Upper lobe of left lung (tissue), 6 donors: ENCODE results near the gene LYPD3. TPM values are rescaled to one million over a fixed set of nuclear protein-coding genes. Genes with fewer than 3 reads are reported as not detected.

Source experiments
- ATAC-seq, 2 donors: fragments of 200-7000 bp; cut with Tn5 transposase; one replicate each; pipeline ENCODE4 v1.9.1; 2022; ENCODE audit warnings: mild to moderate bottlenecking in 2 of 2, moderate library complexity in 2 of 2; ENCODE audit not compliant: low FRiP score in 2 of 2
- DNase-seq, 2 donors: peaks; one replicate each; pipeline ENCODE4 v3.0.0-alpha.2; 2019 to 2020
- H3K27ac ChIP-seq, 4 donors: fragments of 200-600 bp; sonication (generic); one replicate each; pipeline ENCODE4 v1.5.1; 2016 to 2019
- H3K27me3 ChIP-seq, 4 donors: fragments of 200-600 bp; sonication (generic); one replicate each; pipeline ENCODE4 v1.5.1; 2017 to 2019
- H3K36me3 ChIP-seq, 4 donors: fragments of 200-600 bp; sonication (generic); one replicate each; pipeline ENCODE4 v1.5.1; 2016 to 2019
- H3K4me1 ChIP-seq, 4 donors: fragments of 200-600 bp; sonication (generic); one replicate each; pipeline ENCODE4 v1.5.1; 2018 to 2019
- H3K4me3 ChIP-seq, 4 donors: fragments of 200-600 bp; sonication (generic); one replicate each; pipeline ENCODE4 v1.5.1; 2017 to 2019; ENCODE audit warnings: mild to moderate bottlenecking in 2 of 4, moderate library complexity in 1 of 4
- H3K9me3 ChIP-seq, 4 donors: fragments of 200-600 bp; sonication (generic); one replicate each; pipeline ENCODE4 v1.5.1; 2018 to 2019
- EP300 ChIP-seq, 4 donors: sonication (generic); formaldehyde crosslinking; IDR thresholded peaks; one replicate each; pipeline ENCODE4 v1.5.1; 2017; ENCODE audit warnings: antibody characterized with exemption in 4 of 4, control low read depth in 2 of 4
- POLR2A ChIP-seq, 4 donors: fragments of 450-650 bp; IDR thresholded peaks; one replicate each; pipeline ENCODE4 v1.5.1; 2016 to 2017; ENCODE audit warnings: antibody characterized with exemption in 4 of 4, mild to moderate bottlenecking in 2 of 4
- POLR2AphosphoS5 ChIP-seq, 2 donors: sonication (generic); formaldehyde crosslinking; IDR thresholded peaks; one replicate each; pipeline ENCODE4 v1.5.1; 2017; ENCODE audit warnings: antibody characterized with exemption in 2 of 2
- WGBS, 2 donors: methylation state at CpG; one replicate each; pipeline ENCODE4 v1.1.5; 2017 to 2018; 5-methylcytosine and 5-hydroxymethylcytosine counted together
- total RNA-seq, 6 donors: library from RNA; depleted of rRNA in 4 of 6; stranded (reverse); fragments of >200 nt in 4 of 6; gene quantifications; one replicate each; pipeline versions ENCODE4 v1.1.0 to v1.2.1, GENCODE V29; 2016 to 2021
- TF ChIP-seq, protein P1 (sequence below), 6 experiments: fragments of 450-650 bp in 4 of 6; fragments of 200-600 bp in 2 of 6; sonication (generic) in 2 of 6; IDR thresholded peaks; one replicate each; pipeline ENCODE4 v1.5.1; 2016 to 2019; ENCODE audit warnings: antibody characterized with exemption in 6 of 6
- donor health status: DM: no; HTN: no; CAD: no; lungs with moderate emphysema.
- donor health status: DM: no; HTN: yes; CAD: no; lungs with severe emphysema.

Gene LYPD3
- total RNA-seq, 6 donors from 2014 or later, result 0.29 to 13.6 (median 0.39) TPM; not detected in 1

GRCh38 chr19:43414554-43414953 lies 50.9 kb downstream of the LYPD3 start, which contains the start of gene TEX101:
Gene TEX101 (plus strand): TSS chr19:43414890. CDS start chr19:43415920, 1,030 bp downstream.
- ATAC-seq, result no peak
- WGBS, 2 donors, result 95 to 96% methylated on average over 21 of the region's 21 CpGs
- no peaks in the 10 kb centered on the region for H3K4me1 ChIP-seq
- H3K36me3 ChIP-seq, result no peaks in the 10 kb centered on the region
- H3K9me3 ChIP-seq, result no peaks in the 10 kb centered on the region
- H3K27ac ChIP-seq, result no peak within 1 kb of the TSS
- TF ChIP-seq POLR2AphosphoS5 (IDR thresholded peaks at IDR 0.05), result no peak
- TF ChIP-seq, protein P1, sequence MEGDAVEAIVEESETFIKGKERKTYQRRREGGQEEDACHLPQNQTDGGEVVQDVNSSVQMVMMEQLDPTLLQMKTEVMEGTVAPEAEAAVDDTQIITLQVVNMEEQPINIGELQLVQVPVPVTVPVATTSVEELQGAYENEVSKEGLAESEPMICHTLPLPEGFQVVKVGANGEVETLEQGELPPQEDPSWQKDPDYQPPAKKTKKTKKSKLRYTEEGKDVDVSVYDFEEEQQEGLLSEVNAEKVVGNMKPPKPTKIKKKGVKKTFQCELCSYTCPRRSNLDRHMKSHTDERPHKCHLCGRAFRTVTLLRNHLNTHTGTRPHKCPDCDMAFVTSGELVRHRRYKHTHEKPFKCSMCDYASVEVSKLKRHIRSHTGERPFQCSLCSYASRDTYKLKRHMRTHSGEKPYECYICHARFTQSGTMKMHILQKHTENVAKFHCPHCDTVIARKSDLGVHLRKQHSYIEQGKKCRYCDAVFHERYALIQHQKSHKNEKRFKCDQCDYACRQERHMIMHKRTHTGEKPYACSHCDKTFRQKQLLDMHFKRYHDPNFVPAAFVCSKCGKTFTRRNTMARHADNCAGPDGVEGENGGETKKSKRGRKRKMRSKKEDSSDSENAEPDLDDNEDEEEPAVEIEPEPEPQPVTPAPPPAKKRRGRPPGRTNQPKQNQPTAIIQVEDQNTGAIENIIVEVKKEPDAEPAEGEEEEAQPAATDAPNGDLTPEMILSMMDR (IDR thresholded peaks at IDR 0.05), result no peak
- no peak for TF ChIP-seq POLR2A (IDR thresholded peaks at IDR 0.05)
- TF ChIP-seq EP300 (IDR thresholded peaks at IDR 0.05), result no peak
- H3K27me3 ChIP-seq, result no peaks in the 10 kb centered on the region
- DNase-seq, result peak in 1 of 2 donors; percentile 29
- H3K4me3 ChIP-seq, result no peak within 1 kb of the TSS

GRCh38 chr19:43412441-43412840 lies 53.0 kb downstream of the LYPD3 start:
- no peak overlapping the region for H3K4me3 ChIP-seq
- no peaks in the 10 kb centered on the region for H3K4me1 ChIP-seq
- ATAC-seq (no peak), DNase-seq (no peak)
- H3K27me3 ChIP-seq, result no peaks in the 10 kb centered on the region
- no peaks in the 10 kb centered on the region for H3K36me3 ChIP-seq
- TF ChIP-seq POLR2AphosphoS5 (IDR thresholded peaks at IDR 0.05), result no peak
- no peak for TF ChIP-seq EP300 (IDR thresholded peaks at IDR 0.05)
- no peak for TF ChIP-seq POLR2A (IDR thresholded peaks at IDR 0.05)
- TF ChIP-seq, protein P1 (IDR thresholded peaks at IDR 0.05), result no peak
- 83 to 86% methylated on average over 6 of the region's 6 CpGs for WGBS, 2 donors
- no peaks in the 10 kb centered on the region for H3K9me3 ChIP-seq
- H3K27ac ChIP-seq, result no peak overlapping the region

Other genes with a start within 250 kb of the LYPD3 start
- not detected for gene PSG9, start 196.1 kb downstream of the LYPD3 start, total RNA-seq
- 10 to 100 TPM in 3 of 6 donors, 1 to 10 TPM in 3; 5.8 to 38.8 (median 9.6) TPM for gene CD177, start 111.9 kb downstream of the LYPD3 start, total RNA-seq
- gene TEX101, start 50.7 kb downstream of the LYPD3 start, total RNA-seq, result not detected
- 10 to 100 TPM in 4 of 6 donors, 1 to 10 TPM in 2; 1.8 to 22.6 (median 13.8) TPM for gene PHLDB3, start 39.1 kb upstream of the LYPD3 start, total RNA-seq
- 10 to 100 TPM; 27.4 to 69.2 (median 41.4) TPM for gene ETHE1, start 61.6 kb upstream of the LYPD3 start, total RNA-seq
- gene ZNF575, start 67.6 kb upstream of the LYPD3 start, total RNA-seq, result 1 to 10 TPM in 4 of 6 donors, under 1 TPM in 1, not detected in 1; 0.76 to 4.4 (median 2.7) TPM
- 10 to 100 TPM; 24.2 to 30.1 (median 26.4) TPM for gene XRCC1, start 109.9 kb upstream of the LYPD3 start, total RNA-seq
- gene PINLYP, start 110.2 kb upstream of the LYPD3 start, total RNA-seq, result 1 to 10 TPM; 1.8 to 9.4 (median 4.1) TPM
- gene IRGQ, start 130.5 kb upstream of the LYPD3 start, total RNA-seq, result 10 to 100 TPM; 17.2 to 25.1 (median 23.2) TPM
- 10 to 100 TPM in 3 of 6 donors, 1 to 10 TPM in 3; 3.1 to 15.6 (median 7.8) TPM for gene ZNF576, start 131.0 kb upstream of the LYPD3 start, total RNA-seq
- gene SRRM5, start 146.5 kb upstream of the LYPD3 start, total RNA-seq, result 1 to 10 TPM in 2 of 6 donors, under 1 TPM in 3, not detected in 1; 0.17 to 2.1 (median 0.30) TPM
- gene ZNF428, start 154.0 kb upstream of the LYPD3 start, total RNA-seq, result 10 to 100 TPM; 10.5 to 37.0 (median 31.4) TPM
- 1 to 10 TPM; 6.2 to 9.2 (median 7.8) TPM for gene CADM4, start 174.2 kb upstream of the LYPD3 start, total RNA-seq
- 100 to 1,000 TPM in 4 of 6 donors, 10 to 100 TPM in 2; 48.4 to 179 (median 104) TPM for gene PLAUR, start 204.6 kb upstream of the LYPD3 start, total RNA-seq